Endothelial cell of umbilical vein (primary cell): ENCODE data around the gene NRGN. TPM values are rescaled to one million over a fixed set of nuclear protein-coding genes. Genes with fewer than 3 reads are reported as not detected.

Experiments used
- BruUV-seq: library from RNA; stranded (reverse); fragments of 400-500 nt; replicated peaks from 2 replicates; lab custom pipeline; 2021; lab: Mats Ljungman, UMichigan
- CTCF ChIA-PET: fragments of 300-600, 350-600 bp; sonication (Branson Sonifier 250); formaldehyde crosslinking; loops from one replicate; lab custom pipeline; 2021; ENCODE audit warnings: antibody characterized with exemption, inconsistent platforms; lab: Charles Lee
- POLR2A ChIA-PET: fragments of 300-600, 350-600 bp; sonication (Branson Sonifier 250); formaldehyde crosslinking; loops from one replicate; lab custom pipeline; 2021; ENCODE audit warnings: antibody characterized with exemption, inconsistent platforms; lab: Charles Lee
- DNase-seq: peaks from one replicate; pipeline ENCODE4 v3.0.0-alpha.2; 2011; ENCODE audit warnings: low read depth, low spot score
- FAIRE-seq: peaks from 2 replicates; lab custom pipeline; 2011; peaks lifted over from hg19 to GRCh38; lab: Jason Lieb, UNC
- H2AFZ ChIP-seq: 2 replicates; pipeline ENCODE4 v1.6.0; 2012; ENCODE audit warnings: low read depth, low read length, control low read depth, inconsistent platforms
- H3K27ac ChIP-seq: 2 replicates; pipeline ENCODE4 v1.5.1; 2011; ENCODE audit warnings: low read depth, mild to moderate bottlenecking, control low read depth, low read length, moderate library complexity; ENCODE audit not compliant: insufficient read depth
- H3K27me3 ChIP-seq, 2 experiments: 2 replicates each; pipeline versions ENCODE4 v1.6.0 to v1.6.1; 2011; ENCODE audit warnings: low read length in 2 of 2, mixed read lengths in 1 of 2; ENCODE audit not compliant: control insufficient read depth in 2 of 2, insufficient read depth in 2 of 2
- H3K36me3 ChIP-seq, 2 experiments: 2 replicates in 1 of 2; 3 replicates in 1 of 2; pipeline ENCODE4 v1.5.1; 2011; ENCODE audit warnings: low read length in 2 of 2, mild to moderate bottlenecking in 1 of 2, moderate library complexity in 1 of 2; ENCODE audit not compliant: control insufficient read depth in 2 of 2, insufficient read depth in 2 of 2; ENCODE audit errors: extremely low read depth in 1 of 2
- H3K4me1 ChIP-seq: 3 replicates; pipeline ENCODE4 v1.5.1; 2011; ENCODE audit warnings: mild to moderate bottlenecking, low read length; ENCODE audit not compliant: control insufficient read depth, insufficient read depth; ENCODE audit errors: extremely low read depth
- H3K4me2 ChIP-seq: 2 replicates; pipeline ENCODE4 v1.6.1; 2011; ENCODE audit warnings: low read length, control low read depth, mixed read lengths; ENCODE audit not compliant: insufficient read depth
- H3K4me3 ChIP-seq, 3 experiments: fragments of 200-600 bp in 1 of 3; sonication (generic), shearing (Covaris generic) in 1 of 3; replicated peaks in 1 of 3; 2 replicates each; pipeline ENCODE4 v1.5.1; 2011 to 2016; ENCODE audit warnings: control low read depth in 3 of 3, low read length in 3 of 3, mild to moderate bottlenecking in 2 of 3, inconsistent platforms in 1 of 3, low read depth in 1 of 3, moderate library complexity in 1 of 3; ENCODE audit not compliant: insufficient read depth in 1 of 3
- H3K79me2 ChIP-seq: 2 replicates; pipeline ENCODE4 v1.6.0; 2012; ENCODE audit warnings: low read length, inconsistent platforms; ENCODE audit not compliant: control insufficient read depth, insufficient read depth
- H3K9ac ChIP-seq: replicated peaks from 2 replicates; pipeline ENCODE3; 2011; ENCODE audit warnings: low read length, control low read depth; ENCODE audit not compliant: insufficient read depth; ENCODE audit errors: extremely low read depth
- H3K9me1 ChIP-seq: replicated peaks from 3 replicates; pipeline ENCODE4 v1.6.0; 2011; ENCODE audit warnings: mild to moderate bottlenecking, low read length; ENCODE audit not compliant: control insufficient read depth, insufficient read depth; ENCODE audit errors: extremely low read depth
- H3K9me3 ChIP-seq: replicated peaks from 2 replicates; pipeline ENCODE4 v1.5.1; 2012; ENCODE audit warnings: low read length, inconsistent platforms; ENCODE audit not compliant: control insufficient read depth, insufficient read depth
- H4K20me1 ChIP-seq: replicated peaks from 2 replicates; pipeline ENCODE3; 2011; ENCODE audit warnings: mild to moderate bottlenecking, low read length; ENCODE audit not compliant: control insufficient read depth, insufficient read depth; ENCODE audit errors: extremely low read depth
- CTCF ChIP-seq, 2 donors: IDR thresholded peaks; 1 replicate in 1 of 2; 2 replicates in 1 of 2; pipeline ENCODE4 v1.5.1; 2011; ENCODE audit warnings: low read length in 2 of 2, mild to moderate bottlenecking in 2 of 2, moderate library complexity in 2 of 2, control low read depth in 1 of 2, inconsistent platforms in 1 of 2, low read depth in 1 of 2; ENCODE audit not compliant: insufficient read depth in 1 of 2; ENCODE audit errors: extremely low read depth in 1 of 2
- EZH2 ChIP-seq: IDR thresholded peaks from 2 replicates; pipeline ENCODE4 v1.6.1; 2012; ENCODE audit warnings: borderline replicate concordance, low read depth, mild to moderate bottlenecking, moderate library complexity, low read length, inconsistent platforms; ENCODE audit not compliant: severe bottlenecking
- FOS ChIP-seq: IDR thresholded peaks from 2 replicates; pipeline ENCODE4 v1.6.1; 2011; ENCODE audit warnings: mild to moderate bottlenecking, low read length, moderate library complexity, borderline replicate concordance; ENCODE audit not compliant: insufficient read depth
- GATA2 ChIP-seq: IDR thresholded peaks from 2 replicates; pipeline ENCODE4 v1.7.0; 2011; ENCODE audit warnings: low read depth, mild to moderate bottlenecking, moderate library complexity, mixed read lengths, low read length; ENCODE audit not compliant: insufficient read length, insufficient read depth
- JUN ChIP-seq: IDR thresholded peaks from 2 replicates; pipeline ENCODE4 v1.6.1; 2011; ENCODE audit warnings: borderline replicate concordance, low read depth; ENCODE audit not compliant: insufficient read length, insufficient read depth
- MAX ChIP-seq: IDR thresholded peaks from 2 replicates; pipeline ENCODE4 v1.6.1; 2011; ENCODE audit not compliant: insufficient read depth, insufficient read length
- MYC ChIP-seq: IDR thresholded peaks from one replicate; pipeline ENCODE4 v1.6.1; 2011; ENCODE audit warnings: mild to moderate bottlenecking, low read depth, low read length
- POLR2A ChIP-seq: IDR thresholded peaks from 2 replicates; pipeline ENCODE4 v1.6.1; 2012; ENCODE audit warnings: low read depth, mild to moderate bottlenecking, control low read depth, low read length
- POLR2AphosphoS5 ChIP-seq: IDR thresholded peaks from 2 replicates; pipeline ENCODE4 v1.6.1; 2012; ENCODE audit warnings: low read depth, mild to moderate bottlenecking, control low read depth, low read length, moderate library complexity; ENCODE audit not compliant: insufficient read depth
- dilution Hi-C: fragments of 300-500 bp; cut with MboI; formaldehyde crosslinking; loops from one replicate; pipeline ENCODE4 v1.15.0; 2019; ENCODE audit warnings: low sequenced_read_pairs; ENCODE audit not compliant: extremely low pct_ligation_motif_present
- intact Hi-C: fragments of 100-400 bp; cut with micrococcal nuclease; formaldehyde crosslinking; loops from one replicate; pipeline ENCODE4 v1.10.0; 2022
- polyA plus RNA-seq, 4 experiments: library from polyadenylated mRNA; depleted of rRNA in 3 of 4; stranded (reverse) in 3 of 4; unstranded in 1 of 4; fragments of >200 nt; gene quantifications; 2 replicates each; pipeline versions ENCODE4 v1.2.1 to v1.2.3, GENCODE V29; 2011 to 2012; ENCODE audit warnings: missing spikeins in 1 of 4
- total RNA-seq: library from RNA; stranded (reverse); gene quantifications from 2 replicates; pipeline ENCODE4 v1.2.3, GENCODE V29; 2021

NRGN gene
- total and polyA plus RNA-seq, 2 donors (not counting 3 experiments of a cell fraction or from before 2014, with no cell fraction given): 29.1 to 33.5 TPM

GRCh38 chr11:124700028-124700427 lies 39.7 kb upstream of the NRGN start:
- BruUV-seq: no TSS peak
- DNase-seq: no peak
- ChIA-PET CTCF (interaction anchor here (0.8 to 1.5 kb wide), 7 partner anchors 9 to 46 kb away, joined by 3 to 5 read pairs (median 4); no protein-coding TSS in a partner anchor), POLR2A (no interaction called here)
- dilution Hi-C loops (no loop called here), intact Hi-C loops (no loop called here)
- Histone ChIP-seq H4K20me1 (no peaks in the 10 kb centered on the region), H3K9me1 (no peaks in the 10 kb centered on the region), H3K4me3 (no peak overlapping the region), H3K9ac (no peak overlapping the region), H3K4me1 (no peaks in the 10 kb centered on the region), H3K4me2 (no peak overlapping the region), H2AFZ (no peak overlapping the region), H3K27ac (no peak overlapping the region), H3K9me3 (no peaks in the 10 kb centered on the region), H3K36me3 (no peaks in the 10 kb centered on the region), H3K27me3 (peaks cover 6 to 20% of the 10 kb centered on the region in 2 experiments), H3K79me2 (no peaks in the 10 kb centered on the region)
- no peak for TF ChIP-seq POLR2AphosphoS5
- TF ChIP-seq MAX: no peak
- no peak for TF ChIP-seq EZH2
- no peak for TF ChIP-seq JUN
- TF ChIP-seq CTCF (IDR thresholded peaks at IDR 0.05; ENCODE audit: extremely low read depth in 1 of 2, insufficient read depth in 1 of 2, low read depth in 1 of 2, low read length in 2 of 2): no peak
- TF ChIP-seq MYC: no peak
- TF ChIP-seq GATA2: no peak
- TF ChIP-seq POLR2A: no peak
- TF ChIP-seq FOS: no peak
- FAIRE-seq: no peak
